ENCODE data around the gene SUV39H2.

DNA sequence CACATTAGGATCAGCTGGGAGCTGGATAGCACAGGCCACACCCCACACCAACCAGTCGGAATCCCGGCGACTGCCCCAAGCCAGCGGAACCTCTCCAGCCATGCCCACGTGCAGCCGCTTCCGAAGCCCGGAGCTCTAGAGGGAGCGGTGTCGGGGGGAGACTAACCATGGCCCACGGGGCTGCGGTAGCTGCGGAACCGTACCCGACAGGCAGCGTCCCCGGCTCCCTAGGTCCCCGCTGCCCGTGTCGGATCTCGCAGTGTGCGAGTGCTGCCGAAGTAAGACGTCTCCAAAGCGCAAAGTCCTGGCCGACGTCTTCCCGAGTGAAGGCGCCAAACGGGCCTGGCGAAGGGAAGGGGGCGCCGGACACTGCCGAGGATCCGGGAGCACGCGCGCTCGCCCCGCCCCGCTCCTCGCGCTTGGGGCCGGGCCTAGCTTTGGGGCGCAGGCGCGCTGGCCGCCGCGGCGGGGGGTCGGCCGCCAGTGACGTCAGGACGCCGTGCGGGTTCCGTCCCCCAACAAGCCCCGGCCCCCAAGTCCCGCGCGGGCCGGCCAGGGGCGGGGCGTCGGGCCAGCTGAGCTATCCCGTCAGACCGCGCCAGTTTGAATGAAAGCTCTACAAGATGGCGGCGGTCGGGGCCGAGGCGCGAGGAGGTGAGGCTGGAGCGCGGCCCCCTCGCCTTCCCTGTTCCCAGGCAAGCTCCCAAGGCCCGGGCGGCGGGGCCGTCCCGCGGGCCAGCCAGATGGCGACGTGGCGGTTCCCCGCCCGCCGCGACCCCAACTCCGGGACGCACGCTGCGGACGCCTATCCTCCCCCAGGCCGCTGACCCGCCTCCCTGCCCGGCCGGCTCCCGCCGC is at the start of gene SUV39H2:
- TF ChIP-seq, protein P1, sequence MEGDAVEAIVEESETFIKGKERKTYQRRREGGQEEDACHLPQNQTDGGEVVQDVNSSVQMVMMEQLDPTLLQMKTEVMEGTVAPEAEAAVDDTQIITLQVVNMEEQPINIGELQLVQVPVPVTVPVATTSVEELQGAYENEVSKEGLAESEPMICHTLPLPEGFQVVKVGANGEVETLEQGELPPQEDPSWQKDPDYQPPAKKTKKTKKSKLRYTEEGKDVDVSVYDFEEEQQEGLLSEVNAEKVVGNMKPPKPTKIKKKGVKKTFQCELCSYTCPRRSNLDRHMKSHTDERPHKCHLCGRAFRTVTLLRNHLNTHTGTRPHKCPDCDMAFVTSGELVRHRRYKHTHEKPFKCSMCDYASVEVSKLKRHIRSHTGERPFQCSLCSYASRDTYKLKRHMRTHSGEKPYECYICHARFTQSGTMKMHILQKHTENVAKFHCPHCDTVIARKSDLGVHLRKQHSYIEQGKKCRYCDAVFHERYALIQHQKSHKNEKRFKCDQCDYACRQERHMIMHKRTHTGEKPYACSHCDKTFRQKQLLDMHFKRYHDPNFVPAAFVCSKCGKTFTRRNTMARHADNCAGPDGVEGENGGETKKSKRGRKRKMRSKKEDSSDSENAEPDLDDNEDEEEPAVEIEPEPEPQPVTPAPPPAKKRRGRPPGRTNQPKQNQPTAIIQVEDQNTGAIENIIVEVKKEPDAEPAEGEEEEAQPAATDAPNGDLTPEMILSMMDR (IDR thresholded peaks at IDR 0.05), result no peak
- TF ChIP-seq SIN3A (IDR thresholded peaks at IDR 0.05; ENCODE audit: borderline replicate concordance, insufficient read depth, low read depth, low read length) (peak; percentile 57; the same call in 1 of the 2 replicates), POLR2AphosphoS5 (IDR thresholded peaks at IDR 0.05; ENCODE audit: low read depth, low read length) (peak; percentile 78), REST (IDR thresholded peaks at IDR 0.05; ENCODE audit: insufficient read depth in 1 of 2, low read depth in 2 of 2, low read length in 1 of 2) (no peak)

All from Panc1 (cell line).